HG02970 (cell line): ENCODE data around the gene TRIM2.

Experiments used
- ATAC-seq: cut with Tn5 transposase; IDR thresholded peaks from one replicate; pipeline ENCODE4 v1.9.1; 2021; ENCODE audit warnings: mild to moderate bottlenecking, moderate library complexity, moderate number of reproducible peaks; ENCODE audit not compliant: unreplicated experiment, low FRiP score

TRIM2 gene

GRCh38 chr4:153318696-153319320 lies 114.6 kb downstream of the TRIM2 start:
- no peak for ATAC-seq

- no peak for ATAC-seq
These were observed 118.5 kb downstream of the TRIM2 start for GRCh38 chr4:153322791-153323190.

DNA sequence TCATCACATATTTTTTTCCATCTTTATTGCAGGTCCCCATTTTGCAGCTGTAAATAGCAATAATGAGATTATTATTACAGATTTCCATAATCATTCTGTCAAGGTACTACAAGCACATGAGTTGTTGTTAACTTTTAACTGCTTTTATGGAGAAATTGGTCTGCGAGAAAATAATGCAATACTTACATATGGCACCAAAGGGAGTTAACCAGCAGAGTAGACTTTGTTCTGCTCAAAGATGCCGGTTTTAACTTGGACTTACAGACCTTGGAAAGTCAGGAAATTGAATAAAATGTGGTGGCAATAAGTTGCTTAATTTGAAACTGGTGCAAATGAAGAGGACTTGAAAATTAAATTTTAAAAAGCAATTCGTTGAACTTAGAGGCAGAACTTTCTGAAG lies 119.8 kb downstream of the TRIM2 start:
- no peak for ATAC-seq

GRCh38 chr4:153325558-153325957 lies 121.3 kb downstream of the TRIM2 start:
- no peak for ATAC-seq

DNA sequence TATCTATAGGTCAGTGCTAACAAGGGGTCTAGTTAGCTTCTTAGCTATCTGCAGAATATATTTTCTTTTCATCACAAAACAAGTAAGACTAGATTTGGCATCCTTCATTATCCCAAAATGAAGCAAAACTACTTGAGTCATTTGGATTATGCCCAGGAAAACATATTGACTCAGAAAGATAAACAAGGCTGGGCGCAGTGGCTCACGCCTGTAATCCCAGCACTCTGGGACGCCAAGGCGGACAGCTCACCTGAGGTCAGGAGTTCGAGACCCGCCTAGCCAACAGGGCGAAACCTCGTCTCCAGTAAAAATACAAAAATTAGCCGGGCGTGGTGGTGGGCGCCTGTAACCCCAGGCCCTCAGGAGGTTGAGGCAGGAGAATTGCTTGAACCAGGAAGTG lies 122.3 kb downstream of the TRIM2 start:
- ATAC-seq, result no peak

GRCh38 chr4:153327247-153327646 lies 123.0 kb downstream of the TRIM2 start:
- no peak for ATAC-seq

DNA sequence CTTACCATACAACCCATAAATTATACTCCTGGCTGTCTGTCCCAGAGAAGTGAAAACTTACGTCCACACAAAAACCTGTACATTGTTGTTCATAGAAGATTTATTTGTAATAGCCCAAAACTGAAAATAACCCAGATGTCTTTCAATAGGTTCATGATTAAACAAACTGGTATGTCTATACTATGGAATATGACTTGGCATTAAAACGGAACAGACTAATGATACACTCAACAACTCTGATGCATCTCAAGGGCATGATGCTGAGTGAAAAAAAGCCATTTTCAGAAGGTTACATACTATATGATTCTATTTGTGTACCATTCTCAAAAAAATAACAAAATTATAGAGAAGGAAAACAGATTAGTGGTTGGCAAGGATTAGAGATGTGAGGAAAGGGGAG lies 128.7 kb downstream of the TRIM2 start:
- ATAC-seq, result no peak

DNA sequence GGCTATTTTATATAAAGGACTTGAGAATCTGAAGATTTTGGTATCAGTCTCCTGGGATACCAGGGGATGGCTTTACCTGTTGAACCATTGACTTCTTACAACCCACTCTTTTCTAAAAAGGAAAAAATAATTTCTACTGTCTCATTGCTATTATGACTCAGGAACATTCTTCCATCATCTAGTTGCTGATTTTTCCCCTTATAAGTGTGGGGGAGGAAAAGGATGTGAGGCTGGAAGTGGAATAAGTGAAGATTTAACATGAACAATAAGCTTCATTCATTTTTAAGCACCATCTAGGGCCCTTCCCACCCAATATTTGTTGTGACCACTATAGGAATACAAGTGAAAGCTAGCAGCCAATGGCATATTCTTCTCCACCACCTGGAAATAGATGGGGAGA lies 129.6 kb downstream of the TRIM2 start:
- no peak for ATAC-seq

- ATAC-seq, result no peak
These were observed 131.4 kb downstream of the TRIM2 start for GRCh38 chr4:153335665-153336064.

GRCh38 chr4:153337686-153338085 lies 133.4 kb downstream of the TRIM2 start:
- no peak for ATAC-seq

DNA sequence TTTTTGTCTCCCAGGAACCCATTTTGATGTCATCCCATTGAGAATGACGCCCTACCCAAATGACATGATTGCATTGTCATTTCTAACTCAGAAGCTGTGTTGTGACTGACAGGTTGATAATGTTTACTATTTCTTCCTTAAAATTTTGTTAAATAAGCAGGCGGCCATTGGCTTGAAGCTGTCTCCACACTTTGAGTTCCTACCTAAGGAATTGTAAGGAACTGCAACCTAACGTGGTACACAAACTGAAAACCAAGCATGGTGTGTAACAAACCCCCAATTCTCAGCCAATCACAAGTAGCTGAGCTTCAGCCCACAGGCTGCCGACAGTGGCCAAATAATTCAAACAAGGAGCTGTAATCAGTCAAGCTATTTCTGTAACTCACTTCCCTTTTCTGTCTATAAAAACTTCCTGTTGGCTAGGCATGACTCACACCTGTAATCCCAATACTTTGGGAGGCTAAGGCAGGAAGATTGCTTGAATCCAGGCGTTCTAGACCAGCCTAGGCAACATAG lies 137.4 kb downstream of the TRIM2 start:
- no peak for ATAC-seq

GRCh38 chr4:153342751-153343552 lies 138.7 kb downstream of the TRIM2 start:
- ATAC-seq, result no peak

- ATAC-seq, result peak; percentile 67
These were observed 140.1 kb downstream of the TRIM2 start, which contains the start of gene MND1 for GRCh38 chr4:153344131-153345011. Gene MND1 (plus strand): TSS chr4:153344688. CDS start chr4:153344738, 50 bp downstream.

GRCh38 chr4:153345012-153345981 lies 141.1 kb downstream of the TRIM2 start:
- ATAC-seq, result peak; percentile 19

GRCh38 chr4:153346031-153346430 lies 141.8 kb downstream of the TRIM2 start:
- no peak for ATAC-seq

DNA sequence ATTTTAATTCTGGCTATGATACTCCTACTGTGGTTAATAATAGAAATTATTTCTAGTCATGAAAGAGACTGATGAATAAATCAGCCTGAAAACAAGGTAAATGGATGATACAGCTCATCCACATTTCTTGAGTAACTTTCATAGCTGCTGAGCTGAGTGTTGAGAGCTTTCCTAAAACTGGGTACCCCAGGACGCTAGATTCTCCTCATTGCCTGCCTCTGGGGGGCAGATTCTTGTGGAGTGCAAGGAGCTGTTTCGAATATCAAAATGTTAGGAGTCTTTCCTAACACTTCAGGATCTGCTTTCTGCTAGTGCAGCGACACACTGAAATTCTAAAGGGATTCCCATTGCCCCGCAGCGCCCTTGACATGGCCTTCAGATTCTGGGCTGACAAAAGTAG lies 142.3 kb downstream of the TRIM2 start:
- no peak for ATAC-seq

- no peak for ATAC-seq
These were observed 142.9 kb downstream of the TRIM2 start for GRCh38 chr4:153347117-153347516.

DNA sequence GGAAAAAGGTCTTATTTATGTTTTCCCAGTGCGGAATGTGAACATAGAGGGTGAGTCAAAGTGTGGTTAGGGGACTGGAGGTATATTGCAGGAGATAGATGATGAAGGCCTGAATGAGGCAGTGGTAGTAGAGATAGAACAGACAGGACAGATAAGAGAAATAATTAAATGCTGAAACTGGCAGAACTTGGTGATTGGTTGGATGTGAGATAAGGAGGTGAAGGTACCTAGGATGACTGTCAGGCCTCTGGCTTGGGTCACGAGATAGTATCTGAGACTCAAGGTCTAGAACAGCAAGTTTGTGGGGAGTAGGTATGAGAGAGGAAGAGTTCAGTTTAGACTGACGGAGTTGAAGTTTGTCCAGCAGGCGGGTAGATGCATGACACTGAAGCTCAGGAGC lies 143.8 kb downstream of the TRIM2 start:
- ATAC-seq, result no peak

DNA sequence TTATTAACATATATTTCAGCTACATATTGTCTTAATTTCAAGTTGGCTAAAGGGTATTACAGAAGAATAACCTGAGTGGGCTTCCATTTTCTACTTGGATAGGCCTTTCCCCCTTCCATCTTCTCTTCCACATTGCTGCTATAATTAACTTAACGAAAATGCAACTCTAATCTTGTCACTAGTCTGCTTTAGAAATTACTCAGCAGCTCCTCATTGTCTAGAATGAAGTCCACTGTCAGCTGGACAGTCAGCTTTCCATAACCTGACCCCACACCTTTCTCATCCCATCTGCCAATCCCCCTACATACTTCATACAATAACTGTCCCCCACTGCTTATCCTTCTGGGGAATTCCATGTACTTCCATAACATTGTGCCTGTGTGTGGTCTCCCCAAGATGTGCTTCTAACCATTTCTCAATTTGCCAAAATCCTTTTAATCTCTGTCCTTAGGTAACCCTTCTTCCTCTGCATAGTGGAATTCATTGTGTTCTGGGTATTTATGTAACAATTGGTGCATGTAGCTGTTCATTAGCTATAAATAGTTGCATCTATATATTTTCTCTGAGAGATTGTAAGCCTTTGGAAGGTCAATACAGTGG lies 145.1 kb downstream of the TRIM2 start:
- no peak for ATAC-seq
